ENCODE results near the gene DDX1.
A peak's percentile ranks its signal among the peaks of the same experiment; 100 is the strongest.

The DDX1 gene

GRCh38 chr2:15660491-15661294 is 69.0 kb downstream of the DDX1 start:
- H3K27ac ChIP-seq: no peak overlapping the region; the same call in 1 of the 2 replicates
- TF ChIP-seq CTCF (conservative IDR thresholded peaks at IDR 0.05): no peak

GRCh38 chr2:15661295-15661569 is 69.6 kb downstream of the DDX1 start:
- H3K27ac ChIP-seq: no peak overlapping the region
- no peak for TF ChIP-seq CTCF (conservative IDR thresholded peaks at IDR 0.05)

- TF ChIP-seq CTCF (conservative IDR thresholded peaks at IDR 0.05): no peak
Observed at GRCh38 chr2:15662026-15662425, 70.4 kb downstream of the DDX1 start.

GRCh38 chr2:15662579-15662978 is 70.9 kb downstream of the DDX1 start:
- no peak overlapping the region for H3K27ac ChIP-seq
- TF ChIP-seq CTCF (conservative IDR thresholded peaks at IDR 0.05): no peak

More at GRCh38 chr2:15662026-15662425, 70.4 kb downstream of the DDX1 start:
- H3K27ac ChIP-seq: no peak overlapping the region

- no peak overlapping the region; the same call in 1 of the 2 replicates for H3K27ac ChIP-seq
- no peak for TF ChIP-seq CTCF (conservative IDR thresholded peaks at IDR 0.05)
Observed at GRCh38 chr2:15663802-15664201, 72.1 kb downstream of the DDX1 start.

- H3K27ac ChIP-seq: peak overlapping the region; percentile 27; the same call in 1 of the 2 replicates
- no peak for TF ChIP-seq CTCF (conservative IDR thresholded peaks at IDR 0.05)
Observed at GRCh38 chr2:15664273-15665066, 72.8 kb downstream of the DDX1 start.

GRCh38 chr2:15665067-15665942 is 73.6 kb downstream of the DDX1 start:
- H3K27ac ChIP-seq: peak overlapping the region; percentile 27; the same call in 1 of the 2 replicates
- no peak for TF ChIP-seq CTCF (conservative IDR thresholded peaks at IDR 0.05)

Data from VCaP (cell line).